DMS 273 treated with DMSO at 0.1 percent for 48 hours (cell line): ENCODE measurements around the gene SUPT20H.

Experiments used
- DNase-seq: peaks from one replicate; lab custom pipeline; 2025; lab: John Stamatoyannopoulos, UW

Gene SUPT20H

GRCh38 chr13:36999054-36999714, 60.3 kb downstream of the SUPT20H start, which contains the start of gene ALG5:
TSS of gene ALG5 (minus strand) at chr13:36999340. CDS start at chr13:36999300, 40 bp downstream.
- peak; percentile 40 for DNase-seq

GRCh38 chr13:36998624-36999041, 60.9 kb downstream of the SUPT20H start:
- DNase-seq: no peak

- no peak for DNase-seq
Measured at GRCh38 chr13:36997716-36998427, 61.6 kb downstream of the SUPT20H start.

GRCh38 chr13:36992362-36992761, 67.1 kb downstream of the SUPT20H start:
- no peak for DNase-seq

- DNase-seq: no peak
Measured at GRCh38 chr13:36986462-36987240, 72.8 kb downstream of the SUPT20H start.

- peak; percentile 24 for DNase-seq
Measured at GRCh38 chr13:36981156-36981743, 78.2 kb downstream of the SUPT20H start.

- no peak for DNase-seq
Measured at GRCh38 chr13:36979361-36980050, 80.0 kb downstream of the SUPT20H start.

- no peak for DNase-seq
Measured at GRCh38 chr13:36975172-36975571, 84.3 kb downstream of the SUPT20H start.

- no peak for DNase-seq
Measured at GRCh38 chr13:36973621-36974295, 85.7 kb downstream of the SUPT20H start.

GRCh38 chr13:36973009-36973408, 86.5 kb downstream of the SUPT20H start:
- DNase-seq: no peak

GRCh38 chr13:36966404-36966803, 93.1 kb downstream of the SUPT20H start:
- DNase-seq: no peak

GRCh38 chr13:36965767-36966166, 93.7 kb downstream of the SUPT20H start:
- DNase-seq: no peak

- no peak for DNase-seq
Measured at GRCh38 chr13:36959456-36960116, 99.9 kb downstream of the SUPT20H start.
